HG02759 (cell line): Measurements from ENCODE around the gene TM4SF4.
A peak's percentile ranks its signal among the peaks of the same experiment; 100 is the strongest.

Source experiments
- ATAC-seq: cut with Tn5 transposase; IDR thresholded peaks from one replicate; pipeline ENCODE4 v1.9.1; 2021; ENCODE audit warnings: mild to moderate bottlenecking, moderate library complexity; ENCODE audit not compliant: unreplicated experiment

TM4SF4 gene

GRCh38 chr3:149454746-149455145 lies 19.8 kb upstream of the TM4SF4 start:
- no peak for ATAC-seq

- ATAC-seq, result no peak
These were observed 19.1 kb upstream of the TM4SF4 start for GRCh38 chr3:149455366-149455765.

- ATAC-seq, result no peak
These were observed 18.5 kb upstream of the TM4SF4 start for GRCh38 chr3:149455989-149456388.

DNA sequence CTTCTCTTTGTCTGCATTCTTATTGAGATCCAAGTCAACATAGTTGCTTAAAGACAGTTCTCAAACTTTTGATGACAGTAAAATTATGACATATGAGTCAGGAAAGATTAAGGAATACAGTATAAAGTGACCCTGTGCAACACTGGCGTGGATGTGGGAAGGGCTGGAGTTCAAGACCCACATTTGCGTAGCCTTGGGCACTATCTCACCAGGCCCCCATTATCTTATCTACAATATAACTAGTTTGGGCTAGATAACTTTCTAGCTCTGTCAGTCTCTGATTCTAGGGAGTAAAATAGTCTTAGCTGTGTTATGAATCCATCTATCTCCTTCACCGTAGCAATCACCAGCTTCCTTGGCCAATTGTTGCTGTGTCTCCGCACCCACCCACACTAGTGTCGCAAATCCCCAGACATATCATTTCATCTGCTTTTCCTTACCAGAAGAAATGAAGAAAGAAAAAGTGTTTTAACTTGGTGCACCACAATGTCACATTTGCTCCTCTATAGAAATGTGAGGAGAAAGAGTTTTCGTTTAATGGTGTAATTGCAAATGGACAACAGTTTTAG lies 14.9 kb upstream of the TM4SF4 start:
- ATAC-seq, result no peak

DNA sequence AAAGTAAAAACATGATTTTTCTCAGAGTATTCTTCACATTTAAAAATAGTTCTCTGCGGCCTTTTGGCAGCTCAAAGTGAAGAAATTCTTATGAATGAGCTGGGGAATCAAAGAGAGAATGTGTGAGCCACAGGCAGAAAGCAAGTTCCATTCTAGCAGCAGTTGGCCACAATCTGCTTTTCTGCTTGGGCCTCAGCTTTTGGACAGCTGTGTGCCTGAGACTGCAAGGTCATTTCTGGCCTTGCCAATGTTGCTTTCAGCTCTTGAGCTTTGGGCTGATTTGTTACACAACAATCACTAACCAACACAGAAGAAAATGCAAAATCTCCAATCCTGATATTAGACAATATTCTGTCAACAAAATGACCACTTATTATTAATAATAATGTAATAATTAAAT lies 14.4 kb upstream of the TM4SF4 start:
- ATAC-seq, result no peak

- no peak for ATAC-seq
These were observed 12.4 kb upstream of the TM4SF4 start for GRCh38 chr3:149462051-149462450.

DNA sequence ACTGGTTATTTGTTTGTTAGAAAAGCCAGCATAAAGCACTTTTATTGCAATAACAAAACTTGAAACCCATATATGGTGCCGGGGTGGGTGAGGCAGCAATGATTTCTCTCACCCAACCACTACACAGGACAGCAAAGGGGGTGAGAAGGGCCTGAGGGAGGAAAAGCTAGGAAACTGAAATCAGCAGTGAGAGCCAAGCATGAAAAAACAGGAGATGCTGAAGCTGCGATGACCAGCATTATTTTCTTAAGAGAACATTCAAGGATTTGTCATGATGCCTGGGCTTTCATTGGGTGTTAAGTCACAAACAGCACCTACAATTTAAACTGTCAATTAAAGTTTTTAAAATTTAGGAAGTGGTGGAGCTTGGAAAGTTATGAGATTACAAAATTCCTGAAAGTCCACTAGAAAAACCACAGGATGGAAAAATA lies 11.9 kb upstream of the TM4SF4 start:
- ATAC-seq, result no peak

DNA sequence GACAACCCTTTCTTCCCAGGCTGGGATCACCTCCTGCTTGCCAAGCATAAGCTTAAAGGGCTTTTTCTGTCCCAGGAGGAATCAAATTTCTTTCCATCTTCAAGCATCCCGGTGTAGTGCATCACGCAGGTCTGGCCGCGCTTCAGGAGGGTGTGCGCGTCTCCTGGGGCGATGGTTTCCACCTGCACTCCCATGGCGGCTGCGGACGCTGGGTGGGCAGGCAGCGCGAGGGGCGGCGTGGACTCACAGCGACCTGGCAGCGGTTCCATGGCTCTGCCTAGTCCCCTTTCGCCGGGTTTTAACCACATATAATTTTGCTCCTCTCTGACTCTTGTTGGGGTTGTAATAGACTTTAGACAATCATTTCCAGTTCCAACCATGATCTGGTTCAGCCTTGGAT lies 10.6 kb upstream of the TM4SF4 start:
- no peak for ATAC-seq

DNA sequence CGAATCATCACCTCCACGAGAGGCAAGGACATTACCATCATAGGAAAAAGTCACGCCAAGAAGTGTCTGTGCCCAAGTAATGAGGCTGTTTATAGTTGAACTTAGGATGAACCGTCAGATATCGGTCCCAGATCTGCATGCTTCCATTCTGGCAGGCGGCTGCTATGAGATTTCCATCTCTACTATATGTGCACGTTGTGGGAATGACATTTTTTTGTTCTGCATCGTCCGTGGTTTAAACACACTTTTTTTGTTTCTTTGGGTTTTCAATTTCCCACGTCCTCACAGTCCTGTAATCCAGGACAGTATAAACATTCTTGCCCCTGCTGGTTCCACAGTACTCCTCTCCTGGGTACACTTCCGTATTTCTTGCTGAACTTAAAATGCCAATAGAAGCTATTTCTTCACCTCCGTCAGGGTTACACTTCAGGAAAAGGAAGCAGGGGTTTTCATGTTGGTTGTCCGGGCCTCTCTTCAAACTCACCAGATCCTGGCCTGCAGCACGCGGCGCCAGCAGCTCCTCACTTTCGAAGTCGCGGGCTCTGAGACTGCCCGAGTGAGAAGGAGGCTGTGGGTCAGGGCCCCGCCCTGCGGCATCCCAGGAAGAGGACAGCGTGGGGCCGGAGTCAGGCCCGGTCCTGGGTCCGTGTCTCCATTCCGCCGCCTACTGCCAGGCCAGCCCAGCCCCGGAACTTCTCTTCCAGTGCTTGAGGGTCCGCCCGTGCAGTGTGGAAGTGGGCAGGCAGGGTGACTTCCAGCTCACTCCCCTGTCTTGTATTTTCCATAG lies 9.8 kb upstream of the TM4SF4 start:
- ATAC-seq, result no peak

DNA sequence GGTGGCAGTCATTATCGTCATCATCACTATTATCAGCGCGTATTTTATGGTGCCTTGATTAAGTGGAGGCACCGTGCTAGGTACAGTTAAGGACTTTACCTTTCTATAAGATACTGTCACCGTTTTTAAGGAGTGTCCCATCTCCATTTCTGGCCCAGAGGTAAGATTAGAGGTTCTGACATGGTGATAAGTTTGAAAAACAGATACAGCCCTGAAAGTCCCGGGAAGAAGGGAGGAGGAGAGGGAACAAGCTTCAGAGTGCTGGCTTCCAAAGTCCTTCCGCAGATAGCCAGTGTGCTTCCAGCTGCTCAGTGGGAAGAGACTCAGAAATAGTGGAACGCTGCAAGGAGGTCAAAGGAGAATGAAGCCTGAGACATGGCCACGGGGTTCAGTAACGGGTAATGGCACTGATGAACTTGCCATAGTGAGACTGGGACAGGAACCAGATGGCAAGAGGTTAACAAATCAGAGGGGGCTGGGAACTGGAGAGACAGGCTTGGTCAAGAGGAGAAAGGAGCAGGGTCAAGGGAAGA lies 9.1 kb upstream of the TM4SF4 start:
- no peak for ATAC-seq

GRCh38 chr3:149466192-149466591 lies 8.3 kb upstream of the TM4SF4 start:
- no peak for ATAC-seq

DNA sequence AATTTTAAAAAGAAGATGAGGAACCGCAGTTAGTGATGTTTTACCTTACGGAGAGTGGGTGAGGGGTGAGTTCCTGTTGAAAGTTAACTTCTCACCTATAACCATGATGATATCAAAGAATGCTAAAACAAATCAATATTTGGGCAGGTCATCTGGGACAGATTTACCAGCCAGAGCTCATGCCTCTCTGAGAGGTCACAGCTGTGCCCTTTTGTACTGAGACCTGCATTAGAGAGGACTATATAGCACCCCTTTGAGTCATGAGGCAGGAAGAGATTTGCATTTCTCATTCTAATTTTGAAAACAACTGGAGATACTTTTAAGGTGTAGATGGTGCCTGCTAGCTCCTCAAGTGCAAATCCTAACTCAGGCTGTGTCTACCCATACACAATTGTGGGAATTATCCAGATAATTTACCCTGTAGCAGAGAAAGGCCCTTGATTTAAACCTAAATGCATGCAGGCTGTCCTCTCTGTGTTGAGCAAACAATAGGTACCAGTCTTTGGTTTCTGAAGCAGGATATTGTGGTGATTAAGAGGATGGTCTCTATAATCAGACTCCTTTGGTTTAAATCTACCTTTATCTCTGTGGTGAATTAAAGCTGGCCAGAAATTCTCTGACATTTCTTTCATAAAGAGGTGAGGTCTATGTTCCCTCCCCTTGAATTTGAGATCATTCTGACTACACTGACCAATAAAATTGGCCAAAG lies 5.8 kb upstream of the TM4SF4 start:
- peak; percentile 88 for ATAC-seq

GRCh38 chr3:149470381-149470780 lies 4.1 kb upstream of the TM4SF4 start:
- no peak for ATAC-seq

- ATAC-seq, result no peak
These were observed 2.3 kb upstream of the TM4SF4 start for GRCh38 chr3:149472030-149472797.

DNA sequence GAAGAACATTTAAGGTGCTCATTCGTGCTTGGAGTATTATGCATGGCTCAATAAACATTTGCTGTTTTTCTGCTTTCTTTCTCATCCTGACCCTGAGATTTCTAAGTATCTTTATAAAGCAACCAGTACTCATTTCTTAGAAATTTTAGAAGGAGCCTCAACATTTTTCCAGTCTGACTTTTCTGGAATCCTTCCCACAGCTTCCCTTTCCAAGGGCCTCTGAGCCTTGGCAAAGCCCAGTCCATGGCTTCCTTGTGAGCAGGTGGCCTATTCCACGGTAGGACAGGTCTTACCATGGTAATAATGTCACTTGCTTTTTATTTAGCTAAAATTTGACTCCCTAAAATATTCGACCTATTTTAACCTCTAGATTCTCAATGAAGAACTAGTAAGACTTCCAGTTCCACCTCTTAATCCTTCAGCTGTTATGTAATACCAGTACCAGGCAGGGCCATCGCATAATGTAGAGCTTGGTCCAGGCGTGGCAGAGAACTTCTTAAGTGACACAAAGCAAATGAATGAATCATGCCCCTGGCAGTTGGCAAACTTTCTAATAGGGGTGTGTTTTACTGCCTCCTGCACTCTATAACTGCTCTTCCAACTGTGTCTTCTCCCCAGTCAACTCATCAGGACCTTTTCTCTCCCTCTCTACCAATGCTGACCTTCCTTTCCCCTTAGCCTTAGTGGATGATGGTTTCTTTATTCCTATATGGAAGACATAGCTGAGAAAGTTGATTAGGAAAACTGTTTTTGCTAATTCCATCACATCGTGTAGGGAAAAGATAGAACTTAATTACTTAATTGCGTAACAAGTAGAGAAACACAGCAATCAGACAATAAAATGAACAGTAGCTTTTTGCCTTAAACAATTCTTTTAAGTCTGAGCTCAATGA lies 894 bp upstream of the TM4SF4 start:
- ATAC-seq, result no peak

DNA sequence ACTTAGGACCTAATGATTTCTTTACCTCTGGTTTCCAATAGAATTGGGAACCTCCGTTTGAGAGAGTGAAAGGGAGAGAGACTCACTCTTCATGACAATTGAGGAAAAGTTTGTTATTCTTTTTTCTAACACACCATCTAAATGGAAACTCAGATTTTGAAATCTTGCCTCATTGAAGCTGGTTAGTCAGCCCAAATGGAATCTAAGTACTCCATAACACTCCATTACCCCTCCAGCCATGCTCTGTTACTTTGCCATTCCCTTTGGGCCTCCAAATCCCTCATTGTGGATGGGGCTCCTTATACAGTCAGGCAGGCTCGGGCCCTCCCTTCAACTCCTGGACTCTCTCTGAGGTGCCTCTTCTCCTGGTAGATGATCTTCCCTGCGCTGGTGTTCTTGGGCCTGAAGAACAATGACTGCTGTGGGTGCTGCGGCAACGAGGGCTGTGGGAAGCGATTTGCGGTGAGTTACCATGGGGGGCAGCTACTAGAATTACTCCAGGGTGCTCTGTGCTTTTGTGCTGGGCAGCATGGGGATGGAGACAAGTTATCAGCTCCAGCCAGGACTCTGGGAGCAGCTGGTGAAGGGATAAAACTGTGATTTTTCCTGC lies 1.1 kb downstream of the TM4SF4 start:
- ATAC-seq, result no peak

- ATAC-seq, result no peak
These were observed 1.7 kb downstream of the TM4SF4 start for GRCh38 chr3:149476225-149476624.

DNA sequence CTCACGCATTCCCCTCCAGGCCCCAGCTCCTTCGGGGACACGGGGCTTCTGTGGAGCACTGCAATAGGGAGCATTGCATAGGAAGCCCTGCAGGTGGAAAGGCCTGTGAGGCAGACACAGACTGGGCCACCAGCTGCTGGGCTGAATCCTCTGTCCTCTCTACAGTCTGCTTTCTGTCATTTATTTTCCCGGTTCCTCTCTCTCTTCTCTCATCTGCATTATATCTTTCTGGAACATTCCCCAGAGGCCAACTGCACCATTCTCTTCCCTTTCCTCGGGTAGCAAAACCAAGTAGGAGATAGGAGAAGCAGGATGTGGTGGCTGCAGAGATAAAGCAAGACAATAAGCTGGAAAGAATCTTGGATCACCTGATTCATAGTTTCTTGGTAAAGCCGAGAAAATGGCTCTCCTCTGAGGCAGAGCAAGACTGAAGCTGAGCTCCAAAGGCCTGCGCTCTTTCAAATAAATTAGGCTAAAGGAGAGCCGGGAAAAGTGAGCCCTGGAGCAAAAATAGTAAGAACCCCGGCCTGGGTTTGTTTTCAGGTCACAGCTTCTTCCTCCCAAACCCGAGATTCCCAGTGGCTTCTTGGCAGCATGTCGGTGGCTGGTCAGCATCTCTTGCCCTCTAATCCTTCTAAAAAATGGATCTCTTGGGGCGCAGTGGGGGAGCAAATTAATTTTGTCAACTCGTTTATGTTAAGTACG lies 5.3 kb downstream of the TM4SF4 start:
- no peak for ATAC-seq
